ENCODE results near the gene DUS1L. TPM values are rescaled to one million over a fixed set of nuclear protein-coding genes. Genes with fewer than 3 reads are reported as not detected.

The DUS1L gene
- total RNA-seq, 1 donor from 2014 or later: 64.0 TPM

DNA sequence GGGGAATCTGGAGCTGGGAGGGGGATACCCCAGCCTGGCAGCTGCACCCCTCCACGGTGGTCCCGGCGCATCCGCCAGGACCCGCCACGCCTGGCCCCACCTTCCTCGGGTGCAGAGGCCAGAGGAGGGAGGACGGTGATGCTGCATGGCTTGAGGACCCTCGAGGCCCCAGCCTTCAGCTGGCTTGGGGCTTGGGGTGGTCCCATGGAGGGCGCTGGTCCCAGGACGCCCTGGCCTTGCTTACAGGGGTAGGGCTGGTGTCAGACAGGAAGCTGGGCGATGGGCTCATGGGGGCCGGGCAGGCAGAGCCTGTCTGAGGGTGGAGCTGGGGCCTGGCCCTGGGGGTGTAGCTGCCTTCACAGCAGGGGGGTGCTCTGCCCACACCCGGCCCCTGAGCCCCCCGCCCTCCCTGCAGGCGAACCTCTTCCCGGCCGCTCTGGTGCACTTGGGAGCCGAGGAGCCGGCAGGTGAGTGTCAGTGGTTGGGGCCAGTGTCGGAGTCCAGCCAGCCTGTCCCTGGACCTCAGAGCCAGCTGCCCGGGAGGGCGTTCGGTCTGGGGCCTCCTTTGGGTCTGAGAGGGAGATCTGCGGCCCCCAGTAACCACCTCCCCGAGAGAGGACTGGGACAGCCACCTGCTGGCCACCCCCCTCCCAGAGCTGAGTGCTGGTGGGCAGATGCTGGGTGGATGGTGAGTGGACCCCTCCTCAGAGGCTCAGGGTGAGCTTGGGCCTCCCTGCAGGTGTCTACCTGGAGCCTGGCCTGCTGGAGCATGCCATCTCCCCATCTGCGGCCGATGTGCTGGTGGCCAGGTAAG lies 49.3 kb downstream of the DUS1L start:
- H3K4me1 Mint-ChIP-seq (ENCODE audit: low read depth): peaks cover under 1% of the 10 kb centered on the region
- no peaks in the 10 kb centered on the region for H3K36me3 Mint-ChIP-seq (ENCODE audit: low read depth)
- no peaks in the 10 kb centered on the region for H3K9me3 Mint-ChIP-seq (ENCODE audit: low read depth)
- H3K27me3 Mint-ChIP-seq (ENCODE audit: low read depth): no peaks in the 10 kb centered on the region
- TF ChIP-seq, protein P1, sequence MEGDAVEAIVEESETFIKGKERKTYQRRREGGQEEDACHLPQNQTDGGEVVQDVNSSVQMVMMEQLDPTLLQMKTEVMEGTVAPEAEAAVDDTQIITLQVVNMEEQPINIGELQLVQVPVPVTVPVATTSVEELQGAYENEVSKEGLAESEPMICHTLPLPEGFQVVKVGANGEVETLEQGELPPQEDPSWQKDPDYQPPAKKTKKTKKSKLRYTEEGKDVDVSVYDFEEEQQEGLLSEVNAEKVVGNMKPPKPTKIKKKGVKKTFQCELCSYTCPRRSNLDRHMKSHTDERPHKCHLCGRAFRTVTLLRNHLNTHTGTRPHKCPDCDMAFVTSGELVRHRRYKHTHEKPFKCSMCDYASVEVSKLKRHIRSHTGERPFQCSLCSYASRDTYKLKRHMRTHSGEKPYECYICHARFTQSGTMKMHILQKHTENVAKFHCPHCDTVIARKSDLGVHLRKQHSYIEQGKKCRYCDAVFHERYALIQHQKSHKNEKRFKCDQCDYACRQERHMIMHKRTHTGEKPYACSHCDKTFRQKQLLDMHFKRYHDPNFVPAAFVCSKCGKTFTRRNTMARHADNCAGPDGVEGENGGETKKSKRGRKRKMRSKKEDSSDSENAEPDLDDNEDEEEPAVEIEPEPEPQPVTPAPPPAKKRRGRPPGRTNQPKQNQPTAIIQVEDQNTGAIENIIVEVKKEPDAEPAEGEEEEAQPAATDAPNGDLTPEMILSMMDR (IDR thresholded peaks at IDR 0.05): no peak
- H3K27ac Mint-ChIP-seq (ENCODE audit: unreplicated experiment): no peak overlapping the region
- no peak overlapping the region for H3K4me3 Mint-ChIP-seq (ENCODE audit: unreplicated experiment)
- no peak for DNase-seq (ENCODE audit: low spot score)

GRCh38 chr17:82015311-82015971 lies 50.2 kb downstream of the DUS1L start:
- Mint-ChIP-seq H3K4me1 (ENCODE audit: low read depth) (no peaks in the 10 kb centered on the region), H3K36me3 (ENCODE audit: low read depth) (no peaks in the 10 kb centered on the region), H3K9me3 (ENCODE audit: low read depth) (no peaks in the 10 kb centered on the region), H3K27me3 (ENCODE audit: low read depth) (no peaks in the 10 kb centered on the region), H3K27ac (ENCODE audit: unreplicated experiment) (no peak overlapping the region), H3K4me3 (ENCODE audit: unreplicated experiment) (no peak overlapping the region)
- no peak for DNase-seq (ENCODE audit: low spot score)
- TF ChIP-seq, protein P1 (IDR thresholded peaks at IDR 0.05): no peak

DNA sequence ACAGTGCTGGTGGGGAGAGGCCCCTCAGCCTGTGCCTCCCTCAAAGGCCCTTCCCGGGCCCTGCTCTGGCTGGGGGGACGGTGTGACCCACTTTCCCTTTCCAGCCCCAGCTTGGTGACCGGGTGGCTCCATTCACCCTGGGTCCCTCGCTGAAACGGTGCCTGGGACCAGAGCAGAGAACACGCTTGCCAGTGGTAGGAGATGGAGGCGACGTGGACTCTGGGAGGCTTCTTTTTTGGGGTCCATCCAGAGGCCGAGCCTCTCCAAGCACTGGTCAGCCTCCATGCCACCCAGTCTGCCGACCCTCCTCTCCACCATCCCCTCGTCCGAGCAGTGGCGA lies 50.7 kb downstream of the DUS1L start:
- Mint-ChIP-seq H3K4me1 (ENCODE audit: low read depth) (no peaks in the 10 kb centered on the region), H3K4me3 (ENCODE audit: unreplicated experiment) (no peak overlapping the region), H3K9me3 (ENCODE audit: low read depth) (no peaks in the 10 kb centered on the region), H3K36me3 (ENCODE audit: low read depth) (no peaks in the 10 kb centered on the region), H3K27ac (ENCODE audit: unreplicated experiment) (no peak overlapping the region), H3K27me3 (ENCODE audit: low read depth) (no peaks in the 10 kb centered on the region)
- DNase-seq (ENCODE audit: low spot score): no peak
- TF ChIP-seq, protein P1 (IDR thresholded peaks at IDR 0.05): no peak

- H3K4me3 Mint-ChIP-seq (ENCODE audit: unreplicated experiment): no peak overlapping the region
- H3K36me3 Mint-ChIP-seq (ENCODE audit: low read depth): no peaks in the 10 kb centered on the region
- TF ChIP-seq, protein P1 (IDR thresholded peaks at IDR 0.05): no peak
- no peaks in the 10 kb centered on the region for H3K4me1 Mint-ChIP-seq (ENCODE audit: low read depth)
- no peaks in the 10 kb centered on the region for H3K27me3 Mint-ChIP-seq (ENCODE audit: low read depth)
- no peak for DNase-seq (ENCODE audit: low spot score)
- no peak overlapping the region for H3K27ac Mint-ChIP-seq (ENCODE audit: unreplicated experiment)
- no peaks in the 10 kb centered on the region for H3K9me3 Mint-ChIP-seq (ENCODE audit: low read depth)
Observed at GRCh38 chr17:82014432-82014831, 51.2 kb downstream of the DUS1L start.

GRCh38 chr17:82013772-82014321 lies 51.8 kb downstream of the DUS1L start:
- no peak overlapping the region for H3K4me3 Mint-ChIP-seq (ENCODE audit: unreplicated experiment)
- no peak overlapping the region for H3K27ac Mint-ChIP-seq (ENCODE audit: unreplicated experiment)
- no peak for DNase-seq (ENCODE audit: low spot score)
- H3K9me3 Mint-ChIP-seq (ENCODE audit: low read depth): no peaks in the 10 kb centered on the region
- TF ChIP-seq, protein P1 (IDR thresholded peaks at IDR 0.05): no peak
- no peaks in the 10 kb centered on the region for H3K4me1 Mint-ChIP-seq (ENCODE audit: low read depth)
- H3K36me3 Mint-ChIP-seq (ENCODE audit: low read depth): no peaks in the 10 kb centered on the region
- no peaks in the 10 kb centered on the region for H3K27me3 Mint-ChIP-seq (ENCODE audit: low read depth)
